PC-3 (cell line): ENCODE measurements around the gene HTR2C. TPM values are rescaled to one million over a fixed set of nuclear protein-coding genes. Genes with fewer than 3 reads are reported as not detected.

Experiments used
- ATAC-seq: fragments of 200-7000 bp; cut with Tn5 transposase; 2 replicates; pipeline ENCODE4 v1.9.1; 2020; ENCODE audit warnings: mild to moderate bottlenecking, moderate library complexity
- BruUV-seq: library from RNA; stranded (reverse); fragments of 400-500 nt; replicated peaks from 2 replicates; lab custom pipeline; 2021; lab: Mats Ljungman, UMichigan
- CTCF ChIA-PET: fragments of 300-600 bp; sonication (Branson Sonifier 250); formaldehyde crosslinking; loops from one replicate; lab custom pipeline; 2022; ENCODE audit warnings: antibody characterized with exemption; lab: Charles Lee
- POLR2A ChIA-PET: fragments of 300-600 bp; sonication (Branson Sonifier 250); formaldehyde crosslinking; loops from one replicate; lab custom pipeline; 2022; ENCODE audit warnings: antibody characterized with exemption; ENCODE audit not compliant: unreplicated experiment; lab: Charles Lee
- DNase-seq: peaks from one replicate; pipeline ENCODE4 v3.0.0-alpha.2; 2015
- H2AFZ ChIP-seq: fragments of 300-600 bp; sonication (generic); 2 replicates; pipeline ENCODE4 v1.6.0; 2016; ENCODE audit warnings: antibody characterized with exemption, low read length
- H3F3A ChIP-seq: fragments of 300-600 bp; sonication (generic); one replicate; pipeline ENCODE4 v1.6.0; 2017; ENCODE audit warnings: antibody characterized with exemption, low read length, control low read depth, mild to moderate bottlenecking; ENCODE audit not compliant: unreplicated experiment
- H3K27ac ChIP-seq: fragments of 300-600 bp; sonication (generic); 2 replicates; pipeline ENCODE4 v1.5.1; 2016; ENCODE audit warnings: mild to moderate bottlenecking, low read length
- H3K27me3 ChIP-seq: fragments of 300-600 bp; sonication (generic); 2 replicates; pipeline ENCODE4 v1.6.1; 2016; ENCODE audit warnings: low read length, mixed read lengths
- H3K36me3 ChIP-seq: fragments of 300-600 bp; sonication (generic); 2 replicates; pipeline ENCODE4 v1.6.1; 2016; ENCODE audit warnings: low read depth, mixed run types, low read length, mixed read lengths
- H3K4me1 ChIP-seq: fragments of 300-600 bp; sonication (generic); 2 replicates; pipeline ENCODE4 v1.5.1; 2016; ENCODE audit warnings: low read length; ENCODE audit not compliant: insufficient read depth
- H3K4me2 ChIP-seq: fragments of 300-600 bp; sonication (generic); 2 replicates; pipeline ENCODE4 v1.6.0; 2016; ENCODE audit warnings: low read length
- H3K4me3 ChIP-seq: fragments of 300-600 bp; sonication (generic); 2 replicates; pipeline ENCODE4 v1.5.1; 2016; ENCODE audit warnings: mild to moderate bottlenecking, low read length, mixed read lengths
- H3K79me2 ChIP-seq: fragments of 300-600 bp; sonication (generic); 2 replicates; pipeline ENCODE4 v1.6.1; 2017; ENCODE audit warnings: low read length, mixed read lengths
- H3K9ac ChIP-seq: fragments of 300-600 bp; sonication (generic); 2 replicates; pipeline ENCODE4 v1.6.0; 2016; ENCODE audit warnings: mild to moderate bottlenecking, low read length
- H3K9me2 ChIP-seq: fragments of 300-600 bp; sonication (generic); replicated peaks from 2 replicates; pipeline ENCODE4 v1.6.1; 2016; ENCODE audit warnings: mixed run types, low read length, mixed read lengths
- H3K9me3 ChIP-seq: fragments of 300-600 bp; sonication (generic); 2 replicates; pipeline ENCODE4 v1.6.1; 2016; ENCODE audit warnings: low read length, mixed read lengths
- H4K20me1 ChIP-seq: fragments of 300-600 bp; sonication (generic); 2 replicates; pipeline ENCODE4 v1.6.1; 2016; ENCODE audit warnings: low read length, mixed read lengths
- CTCF ChIP-seq: fragments of 300-600 bp; sonication (generic); conservative IDR thresholded peaks from 2 replicates; pipeline ENCODE4 v1.5.1; 2017; ENCODE audit warnings: antibody characterized with exemption, low read depth, mild to moderate bottlenecking, low read length
- EZH2 ChIP-seq: fragments of 300-600 bp; sonication (generic); IDR thresholded peaks from one replicate; pipeline ENCODE4 v1.6.1; 2017; ENCODE audit warnings: antibody characterized with exemption, mild to moderate bottlenecking, low read length; ENCODE audit not compliant: unreplicated experiment
- EZH2phosphoT487 ChIP-seq: fragments of 300-600 bp; sonication (generic); IDR thresholded peaks from 2 replicates; pipeline ENCODE4 v1.6.1; 2018; ENCODE audit warnings: mild to moderate bottlenecking, antibody characterized with exemption, low read length, borderline replicate concordance
- intact Hi-C: fragments of 100-400 bp; cut with micrococcal nuclease; formaldehyde crosslinking; loops from 2 replicates; pipeline ENCODE4 v1.9.0; 2023
- total RNA-seq: library from RNA; depleted of rRNA; stranded (reverse); fragments of >200 nt; gene quantifications from 2 replicates; pipeline ENCODE4 v1.2.3, GENCODE V29; 2014

Gene HTR2C
- total RNA-seq, 1 experiment from 2014 or later = 0.07 TPM

- intact Hi-C loops = no loop called here
- POLR2A ChIA-PET = no interaction called here
- DNase-seq (peak; percentile 6), ATAC-seq (no peak)
- H3K4me1 ChIP-seq = no peaks in the 10 kb centered on the region
- no peaks in the 10 kb centered on the region for H3F3A ChIP-seq
- H3K27me3 ChIP-seq = no peaks in the 10 kb centered on the region
- CTCF ChIA-PET = no interaction called here
- no peak overlapping the region for H2AFZ ChIP-seq
- no peak; the same call in 1 of the 2 replicates for TF ChIP-seq CTCF
- TF ChIP-seq EZH2 = no peak
- TF ChIP-seq EZH2phosphoT487 = no peak
- H3K4me2 ChIP-seq = no peak overlapping the region
- no peak overlapping the region for H3K9ac ChIP-seq
- H3K36me3 ChIP-seq = no peaks in the 10 kb centered on the region
- H3K9me3 ChIP-seq = no peaks in the 10 kb centered on the region
- no peaks in the 10 kb centered on the region for H3K9me2 ChIP-seq
- no peak overlapping the region for H3K4me3 ChIP-seq
- H4K20me1 ChIP-seq = no peaks in the 10 kb centered on the region
- H3K27ac ChIP-seq = no peak overlapping the region
- no peaks in the 10 kb centered on the region for H3K79me2 ChIP-seq
- no TSS peak for BruUV-seq
These were observed 190.8 kb downstream of the HTR2C start for GRCh38 chrX:114774691-114775090.

- intact Hi-C loops = no loop called here
- no peak for DNase-seq
- Histone ChIP-seq H3F3A (no peaks in the 10 kb centered on the region), H3K9me3 (no peaks in the 10 kb centered on the region), H3K36me3 (no peaks in the 10 kb centered on the region), H3K4me3 (no peak overlapping the region), H3K9ac (no peak overlapping the region), H3K27me3 (no peaks in the 10 kb centered on the region), H3K79me2 (no peaks in the 10 kb centered on the region), H3K4me1 (no peaks in the 10 kb centered on the region), H3K9me2 (no peaks in the 10 kb centered on the region), H3K4me2 (no peak overlapping the region), H2AFZ (no peak overlapping the region), H3K27ac (no peak overlapping the region), H4K20me1 (no peaks in the 10 kb centered on the region)
- ChIA-PET POLR2A (no interaction called here), CTCF (no interaction called here)
- no peak for ATAC-seq
- no peak for TF ChIP-seq EZH2
- no peak for TF ChIP-seq EZH2phosphoT487
- no peak for TF ChIP-seq CTCF
- no TSS peak for BruUV-seq
These were observed 199.0 kb downstream of the HTR2C start for GRCh38 chrX:114782925-114783324.

GRCh38 chrX:114787061-114787460, 203.2 kb downstream of the HTR2C start:
- Histone ChIP-seq H4K20me1 (no peaks in the 10 kb centered on the region), H3K4me2 (no peak overlapping the region), H3K4me3 (no peak overlapping the region), H3K9me3 (no peaks in the 10 kb centered on the region), H3K36me3 (no peaks in the 10 kb centered on the region), H3K4me1 (no peaks in the 10 kb centered on the region), H3F3A (no peaks in the 10 kb centered on the region), H3K79me2 (no peaks in the 10 kb centered on the region), H3K9ac (no peak overlapping the region), H3K27ac (no peak overlapping the region), H3K9me2 (no peaks in the 10 kb centered on the region), H3K27me3 (no peaks in the 10 kb centered on the region), H2AFZ (no peak overlapping the region)
- TF ChIP-seq CTCF (no peak), EZH2phosphoT487 (no peak), EZH2 (no peak)
- DNase-seq (no peak), ATAC-seq (no peak)
- BruUV-seq = no TSS peak
- ChIA-PET POLR2A (no interaction called here), CTCF (no interaction called here)
- intact Hi-C loops = no loop called here
